NCI-H2081 treated with DMSO at 0.1 percent for 48 hours (cell line): ENCODE measurements around the gene OSCP1.

Experiments
- DNase-seq: peaks from one replicate; lab custom pipeline; 2025; lab: John Stamatoyannopoulos, UW

OSCP1 gene

DNA sequence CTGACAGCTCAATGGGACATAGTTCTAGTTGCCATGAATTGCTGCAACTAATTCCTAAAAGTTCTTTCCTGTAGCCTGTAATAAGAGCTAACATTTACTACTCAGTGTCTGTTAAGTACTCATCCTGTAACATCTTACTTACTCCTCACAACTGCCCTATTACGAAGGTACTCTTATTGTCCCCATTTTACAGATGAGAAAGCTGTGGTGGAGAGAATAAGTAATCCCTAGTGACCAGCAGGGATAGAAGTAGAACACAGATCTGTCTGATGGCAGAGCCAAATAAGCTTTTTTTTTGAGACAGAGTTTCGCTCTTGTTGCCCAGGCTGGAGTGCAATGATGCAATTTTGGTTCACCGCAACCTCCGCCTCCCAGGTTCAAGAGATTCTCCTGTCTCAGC lies 67.6 kb downstream of the OSCP1 start:
- DNase-seq, result no peak

DNA sequence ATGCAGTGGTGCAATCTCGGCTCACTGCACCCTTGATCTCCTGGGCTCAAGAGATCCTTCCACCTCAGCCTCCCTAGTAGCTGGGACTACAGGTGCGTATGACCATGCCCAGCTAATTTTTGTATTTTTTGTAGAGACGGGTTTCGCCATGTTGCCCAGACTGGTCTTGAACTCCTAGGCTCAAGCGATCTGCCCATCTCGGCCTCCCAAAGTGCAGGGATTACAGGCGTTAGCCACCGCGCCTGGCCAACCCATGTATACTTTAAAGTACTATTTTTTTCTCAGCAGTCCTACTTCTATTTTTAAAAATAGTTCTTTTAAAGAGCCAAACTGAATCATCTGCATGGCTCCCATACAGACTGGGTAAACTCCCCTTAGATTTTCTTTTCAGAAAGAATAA lies 68.0 kb downstream of the OSCP1 start:
- no peak for DNase-seq

DNA sequence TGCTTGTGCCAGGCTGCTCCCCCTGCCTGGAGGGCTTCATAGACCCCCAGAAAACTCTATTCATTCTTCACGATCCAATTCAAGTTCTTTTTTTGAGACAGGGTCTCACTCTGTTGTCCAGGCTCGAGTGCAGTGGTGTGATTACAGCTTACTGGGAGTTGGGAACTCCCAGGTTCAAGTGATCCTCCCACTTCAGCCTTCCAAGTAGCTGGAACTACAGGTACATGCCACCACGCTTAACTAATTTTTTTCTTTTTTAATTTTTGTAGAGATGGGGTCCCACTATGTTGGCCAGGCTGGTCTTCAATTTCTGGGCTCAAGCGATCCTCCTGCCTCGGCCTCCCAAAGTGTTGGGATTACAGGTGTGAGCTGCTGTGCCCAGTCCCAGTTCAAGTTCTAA lies 68.8 kb downstream of the OSCP1 start:
- no peak for DNase-seq

DNA sequence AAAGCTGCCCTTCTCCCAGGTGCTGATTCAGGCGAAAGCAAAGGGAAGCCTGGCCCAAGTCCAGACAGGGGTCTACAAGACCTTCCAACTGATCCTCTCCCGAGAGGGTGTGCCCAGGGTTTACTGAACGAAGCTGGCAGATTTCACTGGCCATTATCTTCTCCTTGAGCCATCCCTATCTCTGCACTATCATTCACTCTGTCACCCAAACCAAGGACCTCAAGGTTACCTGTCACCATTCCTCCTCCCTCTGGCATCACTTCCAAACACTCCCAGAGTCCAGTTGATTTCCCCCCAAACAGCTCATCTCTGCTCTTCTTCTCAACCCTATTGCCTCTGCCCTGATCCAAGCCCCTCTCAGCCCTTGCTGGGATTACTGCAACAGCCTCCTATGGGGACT lies 69.5 kb downstream of the OSCP1 start:
- DNase-seq, result no peak

DNA sequence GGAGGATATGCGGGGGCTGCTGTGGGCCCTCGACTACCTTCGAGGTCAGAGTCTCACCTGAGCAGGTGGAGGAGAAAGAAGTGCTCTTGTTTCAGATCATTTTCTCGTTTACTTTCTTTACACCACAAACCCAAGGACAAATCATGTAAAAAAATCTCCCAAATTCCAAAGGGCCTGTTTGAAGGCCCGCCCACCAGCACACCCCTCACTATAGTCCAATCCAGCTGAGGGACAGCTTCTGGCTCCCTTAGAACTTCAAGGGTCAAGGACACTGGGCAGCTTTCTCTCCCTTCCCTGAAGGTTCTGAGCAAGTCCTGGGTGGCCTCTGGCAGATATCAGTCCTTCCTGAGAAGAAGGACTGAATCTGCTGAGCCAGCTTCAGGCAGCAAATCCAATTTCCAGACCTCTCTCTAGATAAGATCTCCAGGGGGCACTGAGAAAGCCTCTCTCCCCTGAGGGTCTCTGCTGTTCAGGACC lies 70.1 kb downstream of the OSCP1 start:
- no peak for DNase-seq

DNA sequence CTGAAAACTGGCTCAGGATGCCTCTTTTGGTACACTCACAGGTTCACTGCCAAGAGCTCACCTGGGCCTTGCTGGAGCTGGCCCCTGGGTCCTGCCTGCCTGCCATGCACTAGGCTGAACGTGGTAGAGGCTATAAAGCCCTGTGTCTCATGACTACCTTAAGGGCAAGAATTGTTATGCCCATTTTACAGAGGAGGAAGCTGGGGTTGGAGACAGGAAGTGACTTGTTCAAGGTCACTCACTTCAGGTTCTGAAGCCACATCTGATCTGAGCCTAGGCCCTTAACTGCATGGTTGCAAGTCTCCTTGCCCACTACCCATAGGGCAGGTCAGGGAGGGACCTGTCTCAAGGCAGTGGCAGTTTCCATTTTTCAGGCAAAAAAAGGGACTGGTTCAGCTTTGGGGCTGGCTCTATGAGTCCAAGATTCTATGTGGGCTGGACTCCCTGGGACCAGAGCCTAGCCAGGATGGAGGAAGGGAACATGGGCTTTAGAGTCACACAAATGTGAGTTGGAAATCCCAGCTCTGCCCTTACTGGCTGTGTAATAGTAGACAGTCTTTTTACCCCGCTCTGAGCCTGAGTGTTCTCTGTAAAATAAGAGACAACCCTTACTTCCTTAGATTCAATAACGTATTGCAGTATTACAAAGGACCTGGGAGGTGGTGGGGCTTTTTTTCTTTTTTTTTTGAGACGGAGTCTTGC lies 72.3 kb downstream of the OSCP1 start:
- DNase-seq, result no peak

DNA sequence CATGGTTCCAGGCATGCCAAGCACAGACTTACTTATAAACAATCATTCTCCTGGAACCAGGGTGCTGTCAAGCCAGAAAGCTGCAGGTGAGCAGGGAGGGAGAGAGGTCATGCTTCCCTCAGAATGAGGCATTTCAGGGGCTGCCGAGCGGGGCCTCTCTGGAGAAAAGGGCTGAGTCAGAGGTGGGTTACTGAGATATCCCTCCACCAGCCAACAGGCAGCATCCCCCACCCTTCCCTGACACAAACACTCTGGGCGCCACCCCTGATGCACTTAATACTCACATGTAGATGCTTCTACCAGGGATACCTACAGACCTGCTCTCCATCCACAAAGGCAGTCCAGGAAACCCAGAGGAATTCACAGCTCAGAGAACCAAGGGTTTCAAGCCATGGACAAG lies 77.6 kb downstream of the OSCP1 start:
- DNase-seq, result no peak

DNA sequence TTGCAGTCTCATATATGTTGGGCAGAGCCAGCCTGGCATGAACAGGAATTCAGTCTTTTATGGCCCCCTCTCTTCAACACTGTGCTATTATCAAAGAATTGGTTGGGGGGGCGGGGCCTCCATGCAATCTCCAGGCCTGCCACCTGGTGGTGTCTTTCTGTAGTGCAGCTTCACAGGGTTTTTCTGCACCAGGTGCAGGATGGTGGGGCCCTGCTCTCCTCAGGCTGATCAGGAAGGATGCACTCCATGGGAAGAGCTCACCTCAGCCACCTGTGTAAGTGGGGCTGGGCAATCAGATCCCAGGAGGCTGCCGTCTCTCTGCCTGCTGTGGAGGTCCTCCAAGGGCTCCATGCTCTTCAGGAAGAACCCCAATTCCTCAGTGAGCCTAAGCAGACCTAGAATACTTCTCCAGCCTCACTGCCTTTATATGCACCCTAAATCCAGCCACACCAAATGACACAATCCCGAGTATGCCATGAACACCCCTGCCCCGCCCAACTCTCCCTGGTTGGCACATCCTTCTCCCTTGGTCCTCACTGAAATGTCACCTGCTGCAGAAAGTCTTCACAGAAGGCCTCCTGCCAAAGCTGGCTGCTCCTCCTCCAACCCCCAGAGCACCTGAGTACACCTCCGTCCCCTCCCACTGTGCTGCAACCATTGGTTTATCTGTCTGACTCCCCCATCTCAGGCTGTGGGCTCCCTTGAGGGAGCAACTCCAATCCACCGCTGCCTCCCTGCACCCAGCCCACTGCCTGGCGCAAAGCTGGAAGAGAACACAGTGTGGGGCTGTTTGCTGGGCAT lies 81.0 kb downstream of the OSCP1 start:
- peak; percentile 42 for DNase-seq
